NCI-H146 treated with DMSO at 0.1 percent for 48 hours (cell line): ENCODE results near the gene PLCB4.

Experiments used
- DNase-seq: peaks from one replicate; lab custom pipeline; 2025; ENCODE audit not compliant: unreplicated experiment; lab: John Stamatoyannopoulos, UW

PLCB4 gene

DNA sequence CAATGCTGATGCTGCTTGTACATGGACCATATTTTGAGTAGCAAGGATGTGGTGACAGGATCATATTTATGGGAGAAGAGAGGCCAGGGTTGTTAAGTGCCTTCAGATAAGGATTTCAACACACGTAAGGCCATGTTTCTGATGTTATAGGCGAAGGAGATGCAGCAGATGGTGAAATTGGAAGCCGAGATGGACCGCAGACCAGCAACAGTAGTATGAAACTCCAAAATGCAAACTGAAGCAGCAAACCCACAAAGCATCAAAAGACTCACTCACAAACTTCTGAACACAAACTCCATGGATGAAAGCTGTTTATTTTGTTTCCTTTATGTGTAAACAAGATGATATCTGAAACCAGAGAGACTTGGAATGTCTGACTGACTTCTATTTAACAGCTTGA, 409.9 kb downstream of the PLCB4 start:
- DNase-seq: no peak

DNA sequence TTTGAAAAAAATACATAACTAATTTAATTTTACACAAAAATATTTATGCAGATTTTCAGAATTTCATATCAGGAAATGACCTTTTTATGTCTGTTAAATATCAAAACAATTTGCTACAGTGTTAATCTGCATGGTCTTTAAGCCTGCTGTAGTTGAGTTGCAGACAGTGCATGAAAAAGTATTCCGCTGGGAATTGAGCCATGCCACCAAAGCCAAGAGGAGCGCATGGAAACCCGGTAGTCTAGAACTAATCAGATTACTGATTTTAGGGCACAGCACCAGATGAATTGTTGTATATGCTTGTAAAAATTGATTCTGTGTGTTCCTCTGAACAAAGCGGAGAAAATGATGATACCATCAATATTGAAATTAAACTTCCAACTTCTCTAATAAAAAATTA, 411.2 kb downstream of the PLCB4 start:
- DNase-seq: no peak

DNA sequence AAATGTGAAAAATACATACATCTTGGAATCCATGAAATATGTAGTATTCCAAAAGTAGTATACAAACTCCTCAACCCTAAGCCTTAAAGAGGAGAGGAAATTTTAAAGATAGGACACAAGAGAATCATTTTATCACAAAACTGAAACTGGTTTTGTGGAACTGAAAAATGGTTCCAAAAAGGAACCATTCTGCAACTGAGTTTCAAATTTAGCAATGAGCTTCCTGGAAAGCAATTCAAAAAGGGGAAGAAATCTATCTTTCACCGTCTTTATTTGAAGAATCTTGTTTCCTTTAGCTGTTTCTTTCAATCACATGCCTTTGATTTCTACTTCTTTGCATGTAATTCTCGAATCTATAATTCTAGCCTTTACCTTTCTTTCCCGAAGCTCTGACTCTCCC, 413.3 kb downstream of the PLCB4 start:
- DNase-seq: no peak

DNA sequence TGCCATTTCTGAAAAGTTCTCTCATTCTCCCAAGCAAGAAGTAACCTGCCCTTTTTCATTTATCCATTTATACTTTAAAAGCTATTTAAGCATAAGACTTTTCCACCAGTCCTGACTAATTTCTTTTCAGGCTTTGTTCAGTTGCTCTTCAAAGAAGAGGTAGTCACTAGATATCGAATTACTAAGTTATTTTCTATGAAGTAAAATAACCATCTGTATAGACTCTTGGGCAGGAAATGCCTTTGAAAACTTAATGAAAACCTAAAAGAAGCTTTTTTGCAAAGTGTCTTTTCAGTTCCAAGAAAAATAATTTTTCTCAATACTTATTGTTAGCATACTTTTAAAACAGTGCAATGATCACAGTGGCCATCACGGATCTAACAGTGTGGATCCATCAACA, 414.2 kb downstream of the PLCB4 start:
- DNase-seq: no peak

DNA sequence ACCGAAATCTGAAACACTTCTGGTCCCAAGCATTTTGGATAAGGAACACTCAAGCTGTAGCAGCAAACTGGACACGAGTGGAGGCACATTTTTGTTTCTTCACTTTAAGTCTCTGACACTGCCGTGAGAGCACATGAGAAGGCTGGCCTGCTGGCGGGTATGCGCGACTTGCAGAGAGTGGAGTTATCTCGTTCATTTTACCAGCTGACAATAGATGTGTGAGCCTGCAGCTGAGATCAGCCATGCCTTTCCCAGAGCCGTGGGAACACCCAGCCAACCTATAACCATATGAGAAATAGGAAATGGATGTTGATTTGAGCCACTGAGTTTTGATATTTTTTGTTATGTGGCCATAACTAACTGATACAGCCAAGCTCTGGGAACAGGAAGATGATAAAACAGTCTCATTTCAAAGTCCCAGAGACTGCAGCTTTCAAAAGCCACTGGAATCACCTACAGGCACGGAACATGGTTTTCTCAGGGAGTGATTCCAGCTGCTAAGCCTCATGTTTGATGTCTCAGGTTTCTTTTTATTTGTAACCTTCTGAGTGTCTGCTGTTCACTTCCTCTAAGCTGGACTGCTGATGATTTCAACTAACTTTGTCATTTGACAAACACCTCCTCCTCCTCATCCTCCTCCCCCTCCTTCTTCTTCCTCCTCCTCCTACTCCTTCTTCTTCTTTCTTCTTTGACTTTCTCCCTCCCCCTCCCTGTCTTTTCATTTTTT, 416.9 kb downstream of the PLCB4 start:
- no peak for DNase-seq

DNA sequence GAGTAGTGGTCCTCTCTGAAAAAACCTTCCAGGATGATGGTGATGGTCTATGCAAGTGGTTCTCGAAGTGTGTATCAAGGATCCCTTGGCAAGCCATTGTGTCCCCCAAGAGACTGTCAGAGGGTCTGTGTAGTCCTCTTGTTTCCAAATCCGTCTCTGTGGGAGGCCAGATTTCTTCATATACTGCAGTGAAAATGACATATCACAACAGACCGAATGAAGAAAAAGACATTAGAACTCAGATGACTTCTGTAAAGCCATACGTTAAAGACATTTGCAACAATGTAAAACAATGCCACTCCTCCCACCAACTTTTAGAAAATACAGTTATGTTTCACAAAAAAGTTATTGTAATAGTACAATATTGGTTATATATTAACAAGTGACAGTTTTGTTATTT, 418.3 kb downstream of the PLCB4 start:
- DNase-seq: no peak

DNA sequence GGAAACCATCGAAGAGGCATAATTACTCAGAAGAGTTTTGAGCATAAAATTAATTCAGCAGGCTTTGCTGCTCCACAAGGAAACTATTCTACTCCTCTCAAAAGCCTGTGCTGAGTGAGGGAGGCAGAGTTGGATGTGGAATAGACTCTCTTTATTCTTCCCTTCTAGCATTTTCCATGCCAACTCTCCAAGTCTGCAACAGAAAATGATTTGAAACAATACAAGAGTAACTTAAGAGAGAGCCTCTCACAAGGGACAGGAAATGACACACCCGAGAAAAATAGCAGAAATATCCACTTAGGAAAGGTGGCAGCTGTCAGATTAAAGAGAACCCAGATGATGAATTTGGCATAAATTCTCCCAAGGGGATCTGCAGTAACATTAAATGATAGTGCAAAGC, 419.2 kb downstream of the PLCB4 start:
- DNase-seq: no peak

DNA sequence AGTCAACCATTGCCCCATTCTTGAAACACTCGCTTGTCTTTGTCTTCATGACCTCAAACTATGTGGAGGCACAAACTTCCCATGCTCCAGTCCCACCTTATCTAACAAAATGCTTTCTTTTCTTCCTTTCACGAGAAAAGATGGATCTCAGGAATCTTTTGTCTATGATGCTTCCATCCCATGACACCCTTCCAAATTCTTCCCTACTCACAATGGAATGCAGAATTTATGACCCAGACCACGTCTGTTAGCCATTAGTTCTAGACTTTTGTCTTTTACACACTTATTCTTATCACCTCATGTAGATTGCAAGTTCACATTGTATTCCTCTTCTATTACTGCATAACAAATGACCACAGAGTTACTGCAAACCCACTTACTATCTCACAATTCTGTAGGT, 421.3 kb downstream of the PLCB4 start:
- no peak for DNase-seq

DNA sequence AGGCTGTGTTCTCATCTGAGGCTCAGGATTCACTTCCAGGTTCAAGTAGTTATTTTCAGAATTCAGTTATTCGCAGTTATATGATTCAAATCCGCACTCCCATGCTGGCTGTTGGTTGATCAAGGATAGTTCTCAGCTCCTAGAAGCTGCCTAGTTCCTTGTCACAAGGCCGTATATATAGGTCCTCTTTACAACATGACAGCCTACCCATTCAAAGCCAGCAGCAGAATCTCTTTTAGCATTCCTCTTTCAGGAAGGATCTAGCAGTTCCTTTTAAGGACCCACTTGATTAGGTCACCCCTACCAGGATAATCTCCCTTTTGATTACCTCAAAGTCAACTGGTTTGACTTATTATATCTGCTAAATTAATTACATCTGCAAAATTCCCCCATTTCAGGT, 421.7 kb downstream of the PLCB4 start:
- DNase-seq: no peak

DNA sequence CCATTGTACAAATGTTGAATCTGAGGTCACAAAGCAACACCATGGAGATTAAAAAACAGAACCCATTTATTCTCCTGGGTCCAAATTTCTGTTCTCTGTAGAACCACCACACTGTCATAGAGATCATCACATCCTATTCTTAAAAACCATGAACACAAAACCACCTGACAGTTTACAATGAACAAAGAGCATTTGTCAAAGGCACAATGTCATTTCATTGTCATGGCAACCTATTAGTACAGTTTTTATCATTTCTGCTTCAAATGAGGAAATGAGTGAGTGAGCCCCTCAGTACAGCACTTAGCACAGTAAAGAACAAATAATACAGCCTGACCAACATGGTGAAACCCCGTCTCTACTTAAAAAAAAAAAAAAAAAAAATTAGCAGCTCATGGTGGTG, 422.4 kb downstream of the PLCB4 start:
- peak; percentile 26 for DNase-seq

DNA sequence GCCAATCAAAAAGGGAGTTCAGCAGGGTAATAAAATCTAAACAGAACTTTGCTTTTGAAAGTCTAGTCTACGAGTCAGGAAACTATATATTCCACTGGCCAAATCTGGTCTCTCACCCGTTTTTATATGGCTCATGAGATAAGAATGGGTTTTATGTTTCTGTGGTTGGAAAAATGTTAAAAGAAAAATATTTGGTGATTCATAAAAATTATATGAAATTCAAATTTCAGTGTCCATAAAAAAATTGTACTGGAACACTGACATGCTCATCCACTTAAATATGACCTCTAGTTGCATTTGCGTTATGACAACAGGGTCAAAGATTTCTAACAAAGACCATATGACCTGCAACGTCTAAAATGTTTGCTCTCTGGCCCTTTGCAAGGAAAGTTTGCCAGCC, 423.2 kb downstream of the PLCB4 start:
- DNase-seq: no peak

DNA sequence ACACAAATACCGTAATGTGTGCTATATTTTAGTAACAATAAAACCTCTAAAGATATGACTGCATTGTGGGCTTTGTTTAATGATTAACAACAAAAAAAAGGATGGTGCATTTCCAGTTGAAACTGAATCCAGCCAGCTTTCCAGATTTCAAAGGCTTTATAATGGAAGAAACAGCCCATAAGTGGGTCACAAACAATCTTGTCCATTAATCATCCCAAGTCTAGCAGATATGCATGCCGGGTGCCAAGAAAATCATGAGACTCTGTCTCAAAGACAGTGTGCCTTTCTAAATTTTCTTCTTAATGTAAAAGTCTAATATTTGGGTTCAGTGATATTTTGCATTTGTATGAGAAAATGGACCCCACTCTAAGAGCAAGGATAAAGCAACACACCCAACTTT, 424.9 kb downstream of the PLCB4 start:
- no peak for DNase-seq

DNA sequence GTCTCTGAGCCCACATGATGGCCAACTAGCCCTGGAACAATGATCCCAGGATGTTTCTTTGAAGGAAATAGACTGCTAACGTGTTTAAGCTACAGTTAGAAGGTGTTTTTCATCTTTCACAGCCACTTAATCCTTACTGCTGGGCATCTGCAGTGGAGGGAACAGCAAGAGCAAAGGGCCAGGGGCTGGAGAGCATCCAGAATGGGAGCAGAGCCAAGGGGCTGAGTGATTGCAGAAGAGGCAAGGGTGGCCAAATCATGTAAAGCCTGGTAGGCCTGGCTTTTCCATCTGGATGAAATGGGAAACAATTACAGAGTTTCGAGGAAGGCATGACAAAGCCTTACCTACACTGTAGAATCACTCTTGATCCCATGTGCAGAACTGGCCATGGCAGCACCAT, 426.8 kb downstream of the PLCB4 start:
- no peak for DNase-seq

DNA sequence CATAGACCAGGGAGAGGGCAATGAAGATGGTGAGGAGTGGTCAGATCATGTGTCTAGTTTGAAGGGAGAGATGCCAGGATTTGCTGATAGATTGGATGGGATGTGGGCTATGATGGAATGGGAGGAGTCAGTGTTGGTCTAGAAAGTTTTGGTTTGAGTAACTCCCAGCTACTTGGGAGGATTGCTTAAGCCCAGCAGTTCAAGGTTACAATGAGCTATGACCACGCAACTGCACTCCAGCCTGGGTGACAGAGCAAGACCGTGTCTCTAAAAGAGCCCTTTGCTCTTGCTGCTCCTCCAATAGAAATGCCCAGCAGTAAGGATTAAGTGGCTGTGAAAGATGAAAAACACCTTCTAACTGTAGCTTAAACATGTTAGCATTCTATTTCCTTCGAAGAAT, 427.3 kb downstream of the PLCB4 start:
- DNase-seq: no peak

DNA sequence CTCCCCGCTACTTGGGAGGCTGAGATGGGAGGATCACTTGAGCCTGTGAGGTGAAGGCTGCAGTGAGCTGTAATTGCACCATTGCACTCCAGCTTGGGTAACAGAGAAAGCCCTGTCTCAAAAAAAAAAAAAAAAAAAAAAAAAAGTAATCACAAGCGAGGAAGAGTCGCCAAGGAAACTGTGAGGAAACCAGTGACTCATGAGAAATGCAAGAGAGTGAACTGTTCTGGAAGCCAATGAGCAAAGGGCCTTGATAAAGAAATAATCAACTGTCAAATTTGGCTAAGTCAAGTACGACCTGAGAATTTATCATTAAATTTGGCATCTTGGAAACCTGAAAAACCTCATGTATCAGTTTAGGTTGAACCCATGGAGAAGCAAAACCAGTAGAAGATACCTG, 429.4 kb downstream of the PLCB4 start:
- no peak for DNase-seq

DNA sequence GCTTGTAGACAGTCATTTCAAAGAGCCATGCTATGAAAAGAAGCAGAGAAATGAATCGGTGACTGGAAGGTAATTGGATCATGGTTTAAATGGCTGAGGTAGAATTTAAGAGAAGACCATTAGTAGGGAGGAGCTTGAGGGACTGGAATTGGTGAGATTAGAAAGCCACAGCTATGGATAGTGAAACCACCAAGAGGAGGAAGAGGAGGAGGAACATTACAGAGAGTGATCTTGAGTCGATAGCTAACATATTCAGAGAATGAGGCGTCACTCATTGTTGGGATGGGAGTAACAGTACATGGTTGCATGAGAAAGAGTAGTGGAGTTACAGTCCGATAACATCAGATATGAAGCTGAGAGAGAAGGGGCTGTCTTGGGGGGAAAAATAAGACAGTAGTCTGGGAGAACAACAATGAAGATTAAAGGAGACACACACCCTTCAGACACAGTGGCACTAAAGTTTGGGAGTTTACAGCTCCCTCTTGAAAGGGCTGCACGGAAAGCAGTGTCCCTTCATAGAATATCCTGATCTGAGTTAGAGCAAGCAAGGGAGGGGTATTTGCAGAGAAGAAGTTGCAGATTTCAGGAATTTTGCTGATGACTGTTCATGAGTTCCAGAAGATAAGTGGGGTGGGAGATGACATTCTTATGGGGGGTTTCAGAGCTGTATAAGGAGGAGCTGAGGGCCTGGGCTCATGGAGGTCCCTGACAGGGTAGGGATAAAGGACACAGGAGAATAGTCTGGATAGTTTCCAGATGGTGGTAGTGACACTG, 430.4 kb downstream of the PLCB4 start:
- no peak for DNase-seq

DNA sequence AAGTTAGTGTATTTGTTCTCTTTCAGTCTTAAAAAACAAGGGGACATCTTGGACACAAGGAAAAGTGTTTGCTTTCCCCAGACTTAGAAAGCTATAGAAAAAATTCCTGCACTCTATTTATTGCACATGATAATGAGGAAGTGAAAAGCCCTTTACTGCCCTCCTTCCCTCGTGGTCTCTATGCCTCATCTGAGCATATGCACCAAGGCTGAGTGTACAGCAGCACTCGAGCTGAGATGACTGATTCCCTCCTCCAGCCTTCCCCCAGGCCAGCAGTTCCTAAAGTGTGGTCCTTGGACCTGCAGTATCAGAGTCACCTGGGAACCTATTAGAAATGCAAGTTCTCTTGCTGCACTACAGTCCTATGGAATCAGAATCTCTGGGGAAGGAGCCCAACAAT, 431.2 kb downstream of the PLCB4 start:
- DNase-seq: no peak

DNA sequence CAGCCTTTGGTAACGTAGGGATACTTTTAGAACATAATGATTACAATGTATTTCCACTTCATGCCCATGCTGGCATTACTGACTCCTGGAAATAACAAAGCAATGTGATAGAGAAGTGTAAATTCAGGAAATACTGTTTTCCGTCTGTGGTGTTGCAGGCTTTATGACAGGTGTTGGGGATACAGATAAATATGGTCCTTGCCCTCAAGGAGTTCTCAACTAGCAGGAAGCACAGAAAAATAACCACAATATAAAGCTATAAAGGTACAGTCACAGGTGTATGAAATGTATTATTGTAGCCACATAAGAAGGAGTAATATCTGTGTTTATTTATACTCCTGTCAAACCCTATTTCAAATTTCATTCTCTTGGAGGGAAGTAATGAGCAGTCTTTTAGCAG, 432.6 kb downstream of the PLCB4 start:
- no peak for DNase-seq

DNA sequence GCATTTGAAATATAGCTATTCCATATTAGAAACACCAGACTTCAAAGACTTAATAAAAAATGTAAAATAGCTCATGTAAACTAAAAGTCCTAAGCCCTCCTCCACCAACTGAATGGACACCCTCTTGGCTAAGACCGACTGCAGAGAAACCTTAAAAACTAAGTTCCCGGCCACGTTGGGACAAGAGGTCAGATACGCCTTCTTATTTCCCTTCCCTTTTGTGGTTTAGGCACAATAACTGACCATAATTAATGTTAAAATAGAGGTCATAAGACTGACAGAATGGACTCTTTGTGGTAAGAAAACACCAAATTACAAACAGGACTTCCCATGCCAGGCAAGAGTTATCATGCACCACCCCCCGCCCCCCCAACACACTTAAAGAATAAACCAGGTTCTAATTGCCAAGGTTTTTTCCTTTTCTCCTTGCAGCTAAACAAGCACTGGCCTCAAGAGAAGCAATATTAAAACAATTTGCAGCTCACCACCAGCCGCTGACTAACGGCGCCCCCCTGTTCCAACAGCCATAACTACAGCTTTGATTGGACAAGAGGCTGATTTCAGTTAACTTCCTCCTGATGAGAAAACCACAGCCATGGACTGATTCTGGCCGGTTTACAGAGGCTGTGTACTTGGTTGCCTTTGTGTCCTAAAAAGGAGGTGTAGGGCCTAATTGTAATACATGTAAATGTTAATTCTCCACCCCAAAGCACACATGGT, 434.8 kb downstream of the PLCB4 start:
- no peak for DNase-seq

DNA sequence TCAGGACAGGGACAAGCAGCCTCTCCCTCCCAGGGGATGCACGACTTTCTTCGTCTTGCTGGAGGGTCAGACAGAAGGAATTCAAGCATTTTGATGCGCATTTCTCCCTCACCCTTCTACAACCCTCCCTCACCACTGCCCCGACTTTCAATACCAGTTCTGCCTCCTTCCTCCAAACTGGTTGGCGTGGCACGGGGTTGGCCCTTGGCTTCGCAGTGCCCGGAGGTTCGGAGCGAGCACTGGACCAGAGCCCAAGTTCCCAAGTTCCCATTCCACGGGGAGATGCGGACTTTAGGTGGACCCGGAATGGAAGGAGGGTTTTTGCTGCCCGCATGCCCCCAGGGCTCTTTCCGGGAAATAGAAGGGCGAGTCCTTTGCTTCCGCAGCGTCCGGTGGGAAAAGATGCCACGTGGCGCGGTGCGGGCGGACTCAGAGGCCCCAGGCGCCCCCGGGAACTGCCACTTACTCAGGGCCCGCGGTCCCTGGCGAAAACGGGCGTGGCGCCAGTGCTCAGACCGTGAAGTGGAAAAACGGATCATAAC, 437.5 kb downstream of the PLCB4 start:
- DNase-seq: no peak

DNA sequence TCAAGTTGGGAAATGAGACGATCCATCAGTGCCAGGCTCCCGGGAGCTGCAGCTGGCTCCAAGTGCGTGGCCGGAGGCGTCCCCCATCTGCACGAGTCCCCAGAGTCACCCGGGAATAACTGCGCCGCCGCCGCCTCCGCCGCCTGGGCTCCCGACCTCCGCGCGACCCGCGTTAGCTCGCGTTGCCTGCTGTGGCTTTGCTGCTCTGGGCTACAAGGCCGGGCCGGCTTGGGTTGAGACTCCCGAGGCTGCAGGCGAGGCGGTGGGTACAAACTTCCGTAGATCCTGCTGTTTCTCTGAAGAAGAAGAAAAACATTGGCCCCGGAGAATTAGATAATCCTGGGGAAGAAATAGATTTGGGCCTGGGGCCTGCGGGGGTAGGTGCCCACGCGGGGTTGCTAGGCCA, 438.1 kb downstream of the PLCB4 start:
- DNase-seq: no peak
